ENCODE results near the gene DLAT.
"Not testable (repeated sequence)": the region's sequence is repeated elsewhere in the genome, so short reads cannot be mapped to it uniquely, and the experiment has no call there.

Gene DLAT

DNA sequence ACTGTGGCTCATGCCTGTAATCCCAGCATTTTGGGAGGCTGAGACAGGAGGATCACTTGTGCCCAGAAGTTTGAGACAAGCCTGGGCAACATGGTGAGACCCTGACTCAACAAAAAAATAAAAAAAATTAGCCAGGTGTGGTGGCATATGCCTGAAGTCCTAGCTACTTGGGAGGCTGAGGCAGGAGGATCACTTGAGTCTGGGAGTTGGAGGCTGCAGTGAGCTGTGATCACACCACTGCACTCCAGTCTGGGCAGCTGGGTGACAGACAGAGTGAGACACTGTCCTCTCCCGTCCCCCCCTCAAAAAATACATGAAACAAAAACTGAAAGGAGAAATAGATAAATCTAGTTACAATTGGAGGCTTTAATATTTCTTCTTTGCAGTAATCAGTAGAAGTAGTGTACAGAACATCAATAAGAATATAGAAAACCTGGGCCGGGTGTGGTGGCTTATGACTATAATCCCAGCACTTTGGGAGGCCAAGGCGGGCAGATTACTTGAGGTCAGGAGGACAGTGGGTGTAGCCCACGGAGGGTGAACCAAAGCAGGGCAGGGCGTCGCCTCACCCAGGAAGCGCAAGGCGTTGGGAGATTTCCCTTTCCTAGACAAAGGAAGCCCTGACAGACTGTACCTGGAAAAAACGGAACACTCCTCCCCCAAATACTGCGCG, 19.6 kb upstream of the DLAT start:
- DNase-seq = no peak

DNA sequence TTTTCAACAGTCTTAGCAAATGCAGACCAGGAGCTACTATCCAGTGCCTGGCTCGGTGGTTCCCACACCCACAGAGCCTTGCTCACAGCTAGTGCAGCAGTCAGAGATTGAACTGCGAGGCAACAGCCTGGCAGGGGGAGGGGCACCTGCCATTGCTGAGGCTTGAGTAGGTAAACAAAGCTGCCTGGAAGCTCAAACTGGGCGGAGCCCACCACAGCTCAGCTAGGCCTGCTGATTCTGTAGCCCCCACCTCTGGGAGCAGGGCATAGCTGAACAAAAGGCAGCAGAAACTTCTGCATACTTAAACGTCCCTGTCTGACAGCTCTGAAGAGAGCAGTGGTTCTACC, 19.1 kb upstream of the DLAT start:
- DNase-seq = not testable (repeated sequence)

DNA sequence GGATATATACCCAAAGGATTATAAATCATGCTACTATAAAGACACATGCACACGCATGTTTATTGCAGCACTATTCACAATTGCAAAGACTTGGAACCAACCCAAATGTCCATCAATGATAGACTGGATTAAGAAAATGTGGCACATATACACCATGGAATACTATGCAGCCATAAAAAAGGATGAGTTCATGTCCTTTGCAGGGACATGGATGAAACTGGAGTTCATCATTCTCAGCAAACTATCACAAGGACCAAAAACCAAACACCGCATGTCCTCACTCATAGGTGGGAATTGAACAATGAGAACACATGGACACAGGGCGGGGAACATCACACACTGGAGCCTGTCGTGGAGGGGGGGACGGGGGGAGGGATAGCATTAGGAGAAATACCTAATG, 13.8 kb upstream of the DLAT start:
- not testable (repeated sequence) for DNase-seq

DNA sequence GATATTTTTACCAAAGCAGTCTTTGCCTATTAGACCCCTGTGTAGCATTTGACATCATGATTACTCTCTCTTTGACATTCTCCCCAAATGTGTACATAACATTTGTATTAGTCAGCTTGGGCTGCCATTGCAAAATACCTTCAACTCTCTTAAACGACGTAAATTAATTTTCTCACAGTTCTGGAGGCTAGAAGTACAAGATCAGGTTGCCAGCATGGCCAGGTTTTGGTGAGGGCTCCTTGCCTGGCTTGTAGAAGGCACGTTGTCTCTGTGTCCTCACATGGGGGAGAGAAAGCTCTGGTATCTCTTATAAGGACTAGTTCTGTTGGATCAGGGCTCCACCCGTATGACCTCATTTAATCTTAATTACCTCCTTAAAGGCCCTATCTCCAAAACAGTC, 12.3 kb upstream of the DLAT start:
- DNase-seq = peak; percentile 68

DNA sequence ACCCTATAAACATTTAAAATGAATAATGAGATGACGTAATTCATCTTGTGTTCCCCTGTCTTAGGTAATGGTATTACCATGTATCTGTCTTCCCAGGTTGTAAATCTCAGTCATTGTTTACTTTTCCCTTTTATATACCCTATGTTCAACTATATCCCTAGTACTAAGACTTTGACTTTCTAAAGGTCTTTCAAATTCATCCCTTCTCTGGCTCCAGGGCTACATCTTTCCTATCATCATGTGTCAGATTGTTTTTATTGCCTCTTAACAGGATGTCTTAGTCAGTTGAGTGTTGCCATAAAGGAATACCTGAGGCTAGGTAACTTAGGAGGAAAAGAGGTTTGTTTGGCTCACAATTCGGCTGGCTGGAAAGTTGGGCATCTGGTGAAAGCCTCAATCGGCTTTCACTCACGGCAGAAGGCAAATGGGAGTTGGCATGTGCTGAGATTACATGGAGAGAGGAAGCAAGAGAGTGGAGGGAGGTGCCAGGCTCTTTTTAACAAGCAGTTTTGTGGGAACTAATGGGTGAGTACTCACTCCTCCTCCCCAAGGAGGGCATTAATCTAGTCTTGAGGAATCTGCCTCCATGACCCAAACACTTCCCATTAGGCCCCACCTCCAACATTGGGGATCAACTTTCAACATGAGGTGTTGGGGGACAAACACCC, 11.6 kb upstream of the DLAT start:
- DNase-seq = peak; percentile 53

DNA sequence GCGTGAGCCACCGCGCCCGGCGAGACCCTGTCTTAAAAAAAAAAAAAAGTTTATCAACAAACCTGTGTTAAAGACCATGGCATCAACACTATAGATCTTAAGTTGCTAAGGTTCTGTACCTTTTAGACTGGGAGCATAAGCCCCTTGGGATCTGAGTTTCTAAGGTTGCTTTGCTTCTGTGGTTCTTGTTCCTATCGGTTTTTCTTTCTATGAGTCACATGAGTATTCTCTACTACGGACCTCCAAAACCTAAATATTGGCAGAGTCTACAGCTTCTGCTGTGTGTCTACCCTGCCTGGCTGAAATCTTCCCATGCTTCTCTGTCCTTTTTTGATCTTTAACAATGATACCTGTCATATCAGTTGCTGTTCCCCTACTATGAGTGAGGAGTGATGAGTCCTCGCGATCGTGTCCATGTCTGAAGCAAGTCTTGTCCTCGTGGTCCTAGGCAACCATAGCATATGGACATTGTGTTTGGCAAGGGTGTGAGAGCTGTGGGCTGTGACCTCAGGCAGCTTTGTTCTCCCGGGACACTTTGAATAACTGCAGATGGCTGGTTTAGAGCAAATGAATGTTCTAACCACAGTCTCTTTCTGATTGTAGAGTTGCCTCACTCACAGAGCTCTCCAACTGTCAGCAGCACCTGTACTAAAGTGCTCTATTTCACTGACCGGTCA, 9.0 kb upstream of the DLAT start:
- DNase-seq = no peak

DNA sequence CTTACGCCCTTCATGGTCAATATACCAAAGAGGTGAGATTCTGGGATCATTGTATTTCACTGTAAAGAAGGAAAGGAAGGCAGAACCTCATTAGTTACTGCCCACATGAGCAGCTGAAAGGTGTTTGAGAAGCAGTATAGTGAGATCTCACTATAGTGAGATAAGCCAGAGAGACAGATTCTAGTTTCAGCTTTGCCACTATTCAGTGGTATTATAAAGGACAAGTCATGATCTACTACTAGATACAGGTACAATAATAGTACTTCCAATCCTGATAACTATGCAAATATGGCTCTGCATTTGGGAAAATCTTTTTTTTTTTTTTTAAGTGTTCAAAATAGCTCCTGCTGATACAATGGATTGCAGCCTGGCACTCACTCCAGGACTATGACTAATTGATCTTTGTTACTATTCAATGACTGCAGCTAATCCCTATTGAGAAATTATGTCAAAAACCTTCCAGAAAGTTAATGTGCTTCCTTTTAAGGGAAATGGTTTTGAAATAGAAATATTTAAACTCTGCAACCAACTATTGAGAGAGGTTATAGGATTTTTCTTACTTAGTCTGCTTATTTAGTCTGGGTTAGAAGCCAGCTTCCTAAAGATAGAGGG, 8.3 kb upstream of the DLAT start:
- no peak for DNase-seq

DNA sequence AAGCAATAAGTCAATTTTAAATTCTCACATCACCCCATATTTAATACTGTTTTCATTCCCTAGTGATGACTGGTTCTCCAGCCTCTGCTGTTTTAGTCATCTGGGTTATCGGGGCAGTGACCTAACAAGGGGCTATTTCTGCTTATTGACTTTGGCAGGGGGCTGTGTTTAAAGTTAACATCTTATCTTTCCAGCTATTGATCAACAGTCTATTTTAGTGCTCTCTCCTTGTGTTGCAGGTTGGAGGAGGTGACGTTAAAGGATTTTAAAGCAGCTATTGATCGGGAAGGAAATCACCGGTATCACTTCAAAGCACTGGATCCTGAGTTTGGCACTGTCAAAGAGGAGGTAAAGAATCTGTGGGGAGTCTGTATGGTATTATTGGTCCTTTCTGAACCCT, 7.7 kb upstream of the DLAT start:
- no peak for DNase-seq

DNA sequence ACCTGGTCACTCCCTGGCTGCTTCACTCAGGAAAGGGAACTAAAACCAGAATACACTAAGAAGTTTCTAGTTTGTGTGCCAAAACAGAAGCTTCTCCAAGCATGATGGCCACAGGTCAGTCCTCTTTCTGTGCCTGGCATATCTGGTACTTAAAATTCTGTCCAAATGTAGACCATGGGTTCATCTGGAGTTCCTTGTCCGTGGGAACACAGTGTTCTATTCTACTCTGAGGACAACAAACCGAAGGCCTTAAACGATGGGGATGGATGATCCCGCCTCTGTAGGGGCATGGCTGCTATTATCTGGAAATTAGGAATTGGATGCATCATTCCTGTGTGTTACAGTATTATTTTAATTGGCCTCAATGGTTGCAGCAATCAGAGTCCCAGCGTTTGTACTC, 6.1 kb upstream of the DLAT start:
- DNase-seq = no peak

DNA sequence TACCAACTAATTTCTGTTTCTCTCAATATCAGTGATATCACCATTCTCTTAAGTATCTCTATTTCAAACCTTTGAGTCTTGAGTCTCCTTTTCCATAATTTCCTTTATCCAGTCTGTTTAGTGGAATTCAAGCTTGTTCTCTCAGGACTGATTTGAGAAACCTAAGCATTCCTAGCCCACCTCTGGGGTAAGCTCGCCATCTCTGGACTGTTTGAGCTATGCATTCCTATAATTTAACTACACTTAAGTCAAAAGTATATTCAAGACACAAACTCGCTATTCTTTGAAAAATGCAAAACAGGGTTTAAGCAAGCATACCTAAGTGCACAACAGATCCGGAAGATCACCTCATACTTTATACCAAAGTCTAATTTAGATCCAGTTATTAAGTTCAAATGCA, 2.1 kb upstream of the DLAT start:
- no peak for DNase-seq

DNA sequence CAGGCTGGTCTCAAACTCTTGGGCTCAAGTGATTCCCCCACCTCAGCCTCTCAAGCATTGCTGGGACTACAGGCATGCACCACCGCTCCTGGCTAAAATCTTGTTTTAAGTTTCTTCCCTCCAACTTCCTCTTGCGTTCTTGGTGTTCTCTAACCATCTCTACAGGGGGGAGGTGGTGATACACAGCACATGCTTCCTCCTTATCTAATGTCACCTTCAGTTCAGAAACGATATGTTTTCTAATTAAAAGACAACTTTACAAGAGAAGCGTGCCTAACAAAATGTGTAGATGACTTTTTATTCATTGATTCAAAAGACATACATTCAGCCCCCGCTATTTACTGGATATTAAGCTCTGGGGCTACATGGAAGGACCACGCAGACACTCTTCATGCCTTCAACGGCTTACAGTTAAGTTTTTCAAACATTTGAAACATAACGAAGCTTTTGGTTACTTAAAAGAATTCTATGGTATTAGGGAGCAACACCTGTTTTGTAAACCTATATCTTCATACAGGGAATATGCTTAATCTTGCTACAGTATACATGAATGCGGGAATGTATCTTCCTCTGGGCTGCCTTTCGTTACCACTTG, 933 bp upstream of the DLAT start:
- no peak for DNase-seq

DNA sequence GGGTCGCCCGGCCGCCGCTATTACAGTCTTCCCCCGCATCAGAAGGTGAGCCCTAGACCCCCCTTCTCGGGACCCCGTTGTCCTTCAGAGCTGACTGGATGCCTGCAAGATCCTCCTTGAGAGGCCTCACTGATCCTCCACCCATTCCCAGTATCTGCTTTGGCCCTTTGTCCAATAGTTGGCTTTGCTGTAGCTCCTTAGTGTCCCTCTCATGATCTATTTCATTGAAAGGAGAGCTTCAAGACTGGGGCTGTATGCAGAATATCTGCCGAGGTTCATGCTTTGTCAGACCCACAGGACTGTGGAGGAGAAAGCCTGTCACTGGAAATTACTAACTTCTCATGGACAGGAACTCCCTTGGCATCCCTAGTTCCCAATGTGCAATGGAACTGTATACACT, 499 bp downstream of the DLAT start:
- no peak for DNase-seq

DNA sequence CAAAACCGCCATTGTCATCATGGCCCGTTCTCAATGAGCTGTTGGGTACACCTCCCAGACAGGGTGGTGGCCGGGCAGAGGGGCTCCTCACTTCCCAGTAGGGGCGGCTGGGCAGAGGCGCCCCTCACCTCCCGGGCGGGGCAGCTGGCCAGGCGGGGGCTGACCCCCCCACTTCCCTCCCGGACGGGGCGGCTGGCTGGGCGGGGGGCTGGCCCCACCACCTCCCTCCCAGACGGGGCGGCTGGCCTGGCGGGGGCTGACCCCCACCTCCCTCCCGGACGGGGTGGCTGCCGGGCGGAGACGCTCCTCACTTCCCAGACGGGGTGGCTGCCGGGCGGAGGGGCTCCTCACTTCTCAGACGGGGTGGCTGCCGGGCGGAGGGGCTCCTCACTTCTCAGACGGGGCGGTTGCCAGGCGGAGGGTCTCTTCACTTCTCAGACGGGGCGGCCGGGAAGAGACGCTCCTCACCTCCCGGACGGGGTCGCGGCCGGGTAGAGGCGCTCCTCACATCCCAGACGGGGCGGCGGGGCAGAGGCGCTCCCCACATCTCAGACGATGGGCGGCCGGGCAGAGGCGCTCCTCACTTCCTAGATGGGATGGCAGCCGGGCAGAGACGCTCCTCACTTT, 1.7 kb downstream of the DLAT start:
- DNase-seq = not testable (repeated sequence)

DNA sequence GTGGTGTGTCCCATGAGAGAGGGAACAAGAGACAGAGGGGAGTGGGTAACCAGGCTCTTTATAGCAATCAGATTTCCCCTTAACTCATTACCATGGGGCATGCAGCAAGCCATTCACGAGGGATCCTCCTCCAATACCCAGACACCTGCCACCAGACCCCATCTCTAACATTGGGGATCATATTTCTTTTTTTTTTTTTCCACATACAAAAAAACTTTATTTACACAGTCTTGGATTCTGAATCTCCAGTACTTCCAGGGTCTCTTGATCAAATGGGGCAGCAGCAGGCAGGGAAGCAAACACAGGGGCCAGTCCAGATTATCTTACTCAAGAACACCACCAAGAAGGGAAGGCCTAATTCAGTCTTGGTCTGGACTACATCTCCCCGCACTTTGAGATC, 4.3 kb downstream of the DLAT start:
- DNase-seq = no peak

DNA sequence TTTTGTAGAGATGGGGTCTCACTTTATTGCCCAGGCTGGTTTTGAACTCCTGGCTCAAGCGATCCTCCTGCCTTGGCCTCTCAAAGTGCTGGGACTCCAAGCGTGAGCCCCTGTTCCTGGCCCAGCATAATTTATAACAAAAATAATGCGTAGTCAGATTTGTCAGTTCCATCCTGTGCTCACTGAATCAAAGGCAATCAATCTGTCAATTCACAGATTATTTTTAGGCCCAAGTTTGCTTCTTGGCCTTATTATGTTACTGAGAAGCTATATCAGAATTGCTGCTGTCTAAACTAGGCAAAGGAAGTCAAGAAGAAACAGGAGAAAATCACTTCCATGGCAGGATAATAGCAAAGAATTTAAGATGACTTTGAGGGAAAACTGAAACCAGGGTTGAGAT, 8.7 kb downstream of the DLAT start:
- no peak for DNase-seq

DNA sequence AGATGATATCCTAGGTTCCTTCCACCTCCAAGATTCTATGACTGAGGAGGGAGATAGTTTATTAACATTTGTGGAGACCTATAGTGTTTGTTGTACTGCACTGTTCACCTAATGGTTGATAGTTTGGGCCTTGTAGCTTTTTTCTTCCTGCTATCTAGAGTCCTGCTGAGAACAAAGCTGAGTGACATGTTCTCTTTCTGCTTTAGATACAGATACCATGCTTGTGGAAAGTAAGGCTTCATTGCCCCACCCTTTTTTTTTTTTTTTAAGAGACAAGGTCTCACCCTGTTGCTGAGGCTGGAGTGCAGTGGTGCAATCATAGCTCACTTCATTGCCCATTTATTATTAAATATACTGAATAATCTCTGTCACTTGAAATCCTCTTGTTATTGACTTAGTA, 12.3 kb downstream of the DLAT start:
- DNase-seq = no peak

DNA sequence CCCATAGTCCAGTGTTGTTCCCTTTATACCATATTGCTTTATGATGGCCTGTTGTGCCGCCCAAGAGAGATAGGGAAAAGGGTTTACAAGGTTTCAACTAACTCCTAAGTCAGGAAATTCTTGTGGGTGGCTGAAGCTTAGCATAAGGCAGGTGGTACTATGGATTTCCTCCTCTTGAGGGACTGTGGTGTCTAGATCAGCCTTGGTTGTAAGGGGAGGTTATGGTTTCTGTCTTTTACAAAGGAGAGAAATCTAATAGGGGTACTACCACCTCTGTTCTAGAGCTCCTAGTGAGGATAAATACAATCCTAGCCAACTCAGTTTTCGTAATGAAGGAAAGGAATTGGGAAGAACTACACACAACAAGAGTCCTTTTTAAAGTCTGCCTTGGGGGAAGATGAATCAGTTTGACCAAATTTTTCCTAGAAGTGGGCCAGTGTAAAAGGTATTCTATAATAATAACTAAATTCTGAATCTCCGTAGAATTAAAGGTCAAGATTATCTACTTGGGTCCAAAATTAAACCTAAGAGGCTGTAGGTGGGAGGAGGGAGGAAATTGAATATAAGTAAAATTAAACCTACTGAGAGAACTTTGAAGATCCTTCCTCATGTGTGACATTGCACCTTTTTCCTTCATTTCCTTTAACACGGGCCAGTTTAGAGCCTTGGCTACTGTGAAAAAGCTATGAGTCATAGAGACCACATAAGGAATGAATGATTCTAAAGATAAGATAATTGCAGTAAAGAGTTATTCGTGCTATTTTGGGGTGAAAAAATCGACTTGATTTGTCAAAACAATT, 17.2 kb downstream of the DLAT start:
- DNase-seq = peak; percentile 22

DNA sequence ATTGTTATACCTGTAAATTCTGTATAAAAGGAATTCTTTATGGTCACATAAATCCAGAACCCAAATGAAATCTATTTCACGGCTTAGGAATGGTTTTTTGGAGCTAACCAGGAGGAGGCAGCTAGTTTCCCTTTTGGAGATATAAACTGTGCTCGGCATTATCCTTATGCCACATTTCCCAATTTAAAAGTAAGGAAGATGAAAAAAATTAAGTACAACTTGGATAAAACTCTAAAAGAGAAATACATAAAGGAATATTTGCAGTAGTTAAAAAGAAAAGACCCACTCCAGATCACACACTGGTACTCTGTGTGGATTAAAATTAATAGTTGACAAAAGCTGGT, 17.7 kb downstream of the DLAT start:
- no peak for DNase-seq

DNA sequence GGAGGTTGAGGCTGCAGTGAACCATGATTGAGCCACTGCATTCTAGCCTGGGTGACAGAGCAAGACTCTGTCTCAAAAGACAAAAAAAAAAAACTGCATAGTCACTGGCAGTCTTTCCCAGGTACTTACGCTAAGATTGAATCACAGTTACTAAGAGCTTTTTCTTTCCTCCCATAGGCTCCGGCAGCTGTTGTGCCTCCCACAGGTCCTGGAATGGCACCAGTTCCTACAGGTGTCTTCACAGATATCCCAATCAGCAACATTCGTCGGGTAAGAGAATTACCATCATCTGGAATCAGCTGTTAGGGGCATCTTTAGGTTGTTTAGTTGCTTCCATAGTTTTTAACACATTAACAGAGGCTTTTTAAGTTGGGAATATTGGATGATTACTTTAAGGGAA, 19.8 kb downstream of the DLAT start:
- no peak for DNase-seq

DNA sequence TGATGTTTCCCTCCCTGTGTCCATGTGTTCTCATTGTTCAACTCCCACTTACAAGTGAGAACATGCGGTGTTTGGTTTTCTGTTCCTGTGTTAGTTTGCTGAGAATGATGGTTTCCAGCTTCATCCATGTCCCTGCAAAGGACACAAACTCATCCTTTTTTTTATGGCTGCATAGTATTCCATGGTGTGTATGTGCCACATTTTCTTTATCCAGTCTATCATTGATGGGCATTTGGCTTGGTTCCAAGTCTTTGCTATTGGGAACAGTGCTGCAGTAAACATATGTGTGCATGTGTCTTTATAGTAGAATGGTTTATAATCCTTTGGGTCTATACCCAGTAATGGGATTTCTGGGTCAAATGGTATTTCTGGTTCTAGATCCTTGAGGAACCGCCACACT, 21.4 kb downstream of the DLAT start:
- not testable (repeated sequence) for DNase-seq

DNA sequence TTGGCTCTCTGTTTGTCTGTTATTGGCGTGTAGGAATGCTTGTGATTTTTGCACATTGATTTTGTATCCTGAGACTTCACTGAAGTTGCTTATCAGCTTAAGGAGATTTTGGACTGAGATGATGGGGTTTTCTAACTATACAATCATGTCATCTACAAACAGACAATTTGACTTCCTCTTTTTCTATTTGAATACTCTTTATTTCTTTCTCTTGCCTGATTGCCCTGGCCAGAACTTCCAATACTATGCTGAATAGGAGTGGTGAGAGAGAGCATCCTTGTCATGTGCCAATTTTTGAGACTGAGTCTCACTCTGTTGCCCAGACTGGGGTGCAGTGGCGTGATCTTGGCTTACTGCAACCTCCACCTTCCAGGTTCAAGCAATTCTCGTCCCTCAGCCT, 23.0 kb downstream of the DLAT start:
- not testable (repeated sequence) for DNase-seq

DNA sequence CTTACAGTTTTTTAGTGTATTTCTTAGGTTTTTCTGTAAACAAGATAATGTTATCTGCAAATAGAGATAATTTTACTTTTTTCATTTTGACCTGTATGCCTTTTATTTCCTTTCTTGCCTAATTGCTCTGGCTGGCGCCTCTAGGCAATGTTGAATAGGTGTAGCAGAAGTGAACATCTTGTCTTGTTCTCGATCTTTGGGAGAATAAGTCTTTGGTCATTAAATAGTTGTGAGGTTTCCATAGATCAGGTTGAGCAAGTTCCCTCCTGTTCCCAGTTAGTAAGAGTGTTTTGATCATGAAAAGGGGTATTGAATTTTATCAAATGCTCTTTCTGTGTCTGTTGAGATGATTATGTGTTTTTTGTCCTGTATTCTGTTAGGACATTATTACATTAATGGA, 24.6 kb downstream of the DLAT start:
- DNase-seq = no peak

DNA sequence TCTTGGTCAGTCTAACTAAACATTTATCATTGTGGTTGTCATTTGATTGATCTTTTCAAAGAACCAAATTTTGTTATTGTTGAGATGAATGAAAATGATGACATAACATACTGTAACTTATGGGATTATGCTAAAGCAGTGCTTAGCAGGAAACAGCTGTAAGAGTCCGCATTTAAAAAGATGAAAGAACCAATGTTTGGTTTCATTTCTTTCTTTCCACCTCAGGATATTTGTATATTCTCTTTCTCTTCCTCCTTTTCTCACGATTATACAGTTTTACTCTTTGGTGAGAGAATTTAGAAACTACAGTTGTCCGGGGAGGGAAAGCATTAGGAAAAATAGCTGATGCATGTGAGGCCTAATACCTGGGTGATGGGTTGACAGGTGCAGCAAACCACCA, 25.5 kb downstream of the DLAT start:
- no peak for DNase-seq
